ENCODE data around the gene KLHL26.
"Not testable (repeated sequence)": the region's sequence is repeated elsewhere in the genome, so short reads cannot be mapped to it uniquely, and the experiment has no call there.

The KLHL26 gene, protein sequence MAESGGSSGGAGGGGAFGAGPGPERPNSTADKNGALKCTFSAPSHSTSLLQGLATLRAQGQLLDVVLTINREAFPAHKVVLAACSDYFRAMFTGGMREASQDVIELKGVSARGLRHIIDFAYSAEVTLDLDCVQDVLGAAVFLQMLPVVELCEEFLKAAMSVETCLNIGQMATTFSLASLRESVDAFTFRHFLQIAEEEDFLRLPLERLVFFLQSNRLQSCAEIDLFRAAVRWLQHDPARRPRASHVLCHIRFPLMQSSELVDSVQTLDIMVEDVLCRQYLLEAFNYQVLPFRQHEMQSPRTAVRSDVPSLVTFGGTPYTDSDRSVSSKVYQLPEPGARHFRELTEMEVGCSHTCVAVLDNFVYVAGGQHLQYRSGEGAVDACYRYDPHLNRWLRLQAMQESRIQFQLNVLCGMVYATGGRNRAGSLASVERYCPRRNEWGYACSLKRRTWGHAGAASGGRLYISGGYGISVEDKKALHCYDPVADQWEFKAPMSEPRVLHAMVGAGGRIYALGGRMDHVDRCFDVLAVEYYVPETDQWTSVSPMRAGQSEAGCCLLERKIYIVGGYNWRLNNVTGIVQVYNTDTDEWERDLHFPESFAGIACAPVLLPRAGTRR

GRCh38 chr19:18636969-18637629 is at the start of gene KLHL26:
Gene KLHL26 (plus strand): TSS chr19:18637028. CDS start chr19:18637055, 27 bp downstream.
- DNase-seq: no peak

DNA sequence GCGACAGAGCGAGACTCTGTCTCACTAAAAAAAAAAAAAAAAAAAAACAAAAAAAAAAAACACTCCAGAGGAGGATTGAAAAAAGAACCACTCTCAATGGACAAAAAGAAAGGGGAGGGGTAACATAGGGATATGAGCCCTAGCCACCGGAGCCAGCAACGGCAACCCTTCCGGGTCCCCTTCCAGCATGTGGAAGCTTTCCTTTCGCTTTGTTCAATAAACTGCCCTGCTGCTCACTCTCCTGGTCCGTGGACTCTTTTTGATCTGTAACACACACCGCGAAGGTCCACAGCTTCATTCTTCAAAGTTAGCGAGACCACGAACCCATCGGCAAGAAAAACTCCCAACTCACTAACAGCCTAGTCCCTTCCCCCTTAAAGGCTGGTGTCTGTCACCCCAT is 49.3 kb upstream of the KLHL26 start:
- DNase-seq: no peak

DNA sequence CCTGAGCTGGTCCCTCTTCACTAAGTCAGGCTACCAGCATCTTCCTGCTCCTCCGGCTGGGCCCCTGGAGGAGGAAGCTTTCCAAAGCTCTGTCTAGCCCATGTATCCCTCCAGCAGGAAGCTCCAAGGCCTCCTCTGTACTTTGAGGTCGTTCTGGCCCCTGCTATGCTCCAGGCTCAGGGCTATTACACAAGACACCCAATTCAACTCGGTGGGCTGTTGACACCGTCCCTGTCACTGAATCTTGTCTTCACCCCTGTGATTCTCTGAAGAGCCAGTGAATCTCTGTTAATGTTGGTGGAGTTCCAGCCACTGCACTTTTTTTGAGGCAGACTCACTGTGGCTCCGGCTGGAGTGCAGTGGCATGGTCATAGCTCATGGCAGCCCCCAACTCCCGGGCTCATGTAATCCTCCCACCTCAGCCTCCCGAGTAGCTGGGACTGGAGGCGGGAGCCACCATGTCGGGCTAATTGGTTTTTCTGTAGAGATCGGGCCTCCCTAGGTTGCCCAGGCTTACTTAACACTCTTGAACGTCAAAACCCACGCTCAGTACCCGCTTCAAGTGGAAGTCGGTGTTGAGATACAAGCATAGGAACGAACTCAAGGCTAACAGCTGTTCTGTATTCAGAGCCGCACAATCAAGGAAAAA is 48.7 kb upstream of the KLHL26 start:
- no peak for DNase-seq

DNA sequence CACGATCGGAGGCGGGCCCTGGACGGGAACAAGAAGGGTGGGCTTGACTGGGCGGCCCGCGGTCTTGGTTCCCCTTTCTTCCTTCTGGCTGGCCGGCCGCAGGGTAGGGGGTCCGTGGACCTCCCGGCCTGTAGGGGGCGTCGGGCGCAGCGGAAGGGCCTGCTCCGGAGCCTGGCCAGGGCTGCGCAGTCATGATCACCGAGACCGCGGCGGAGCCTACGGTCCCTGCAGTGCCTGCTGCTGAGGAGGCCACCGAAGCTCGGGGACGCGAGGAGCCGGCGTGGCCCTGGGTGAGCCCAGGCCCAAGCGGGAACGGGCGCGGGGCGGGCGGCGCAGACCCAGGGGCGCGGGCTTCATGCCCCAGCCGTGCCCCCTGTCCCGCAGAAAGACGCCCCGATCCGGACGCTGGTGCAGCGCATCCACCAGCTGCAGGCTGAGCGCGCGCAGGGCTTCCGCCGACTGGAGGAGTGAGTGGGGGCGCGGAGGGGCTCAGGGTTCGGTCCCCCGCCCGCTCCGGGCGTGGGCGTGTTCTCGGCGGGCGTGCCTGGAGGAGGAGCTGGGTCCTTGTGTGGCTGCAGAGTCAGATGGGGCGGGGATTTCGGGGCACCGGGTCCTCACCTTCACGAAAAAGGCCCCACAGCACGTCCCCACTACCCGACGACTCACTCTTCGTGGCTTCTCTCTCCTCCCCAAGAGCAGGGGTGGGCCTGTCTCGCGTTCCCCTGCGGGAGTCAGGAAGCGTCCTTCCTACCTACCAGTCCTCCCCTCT is 48.0 kb upstream of the KLHL26 start, which contains the start of gene REX1BD:
TSS of gene REX1BD (plus strand) at position 188 of the 769 bp plus-strand sequence. CDS start at position 192, 4 bp downstream.
- DNase-seq: peak; percentile 76

- DNase-seq: peak; percentile 93
These were observed 47.2 kb upstream of the KLHL26 start for GRCh38 chr19:18589380-18590272.

DNA sequence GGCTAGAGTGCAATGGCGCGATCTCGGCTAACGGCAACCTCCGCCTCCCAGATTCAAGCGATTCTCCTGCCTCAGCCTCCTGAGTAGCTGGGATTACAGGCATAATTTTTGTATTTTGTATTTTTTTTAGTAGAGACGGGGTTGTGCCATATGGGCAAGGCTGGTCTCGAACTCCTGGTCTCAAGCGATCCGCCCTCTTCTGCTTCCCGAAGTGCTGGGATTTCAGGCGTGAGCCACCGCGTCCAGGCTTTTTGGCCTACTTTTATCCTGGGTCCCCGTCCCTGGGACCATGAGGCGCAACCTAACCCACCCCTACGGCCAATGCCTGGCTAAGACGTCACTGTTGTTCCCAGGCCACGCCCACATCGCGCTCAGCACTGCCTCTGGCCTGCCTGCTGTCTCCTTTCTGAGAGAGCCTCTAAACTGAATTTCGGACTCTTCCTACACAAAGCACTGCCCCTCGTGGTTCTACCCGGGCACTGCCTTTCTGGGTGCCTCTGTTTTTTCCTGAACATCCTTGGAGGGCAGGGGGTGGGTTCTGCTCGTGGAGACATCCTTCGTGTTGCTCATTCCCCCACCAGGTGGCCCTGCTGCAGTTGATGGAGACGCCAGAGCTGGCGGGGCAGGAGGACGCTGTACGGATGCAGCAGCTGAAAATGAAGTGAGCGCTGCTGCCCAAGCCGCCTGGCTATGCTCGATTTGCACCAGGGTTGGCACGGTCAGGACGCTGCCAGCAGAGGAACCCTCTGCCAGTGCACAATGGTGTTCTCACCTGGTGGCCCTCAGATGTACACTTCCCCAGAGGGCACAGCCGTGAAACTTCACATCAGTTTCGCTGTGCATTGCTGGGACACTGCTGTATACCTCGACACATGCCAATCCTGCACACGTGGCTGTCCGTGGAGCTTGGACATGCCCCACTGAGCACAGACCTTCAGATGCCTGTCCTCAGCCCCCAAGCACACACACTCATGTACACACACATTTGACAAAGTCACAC is 46.3 kb upstream of the KLHL26 start:
- DNase-seq: peak; percentile 97

DNA sequence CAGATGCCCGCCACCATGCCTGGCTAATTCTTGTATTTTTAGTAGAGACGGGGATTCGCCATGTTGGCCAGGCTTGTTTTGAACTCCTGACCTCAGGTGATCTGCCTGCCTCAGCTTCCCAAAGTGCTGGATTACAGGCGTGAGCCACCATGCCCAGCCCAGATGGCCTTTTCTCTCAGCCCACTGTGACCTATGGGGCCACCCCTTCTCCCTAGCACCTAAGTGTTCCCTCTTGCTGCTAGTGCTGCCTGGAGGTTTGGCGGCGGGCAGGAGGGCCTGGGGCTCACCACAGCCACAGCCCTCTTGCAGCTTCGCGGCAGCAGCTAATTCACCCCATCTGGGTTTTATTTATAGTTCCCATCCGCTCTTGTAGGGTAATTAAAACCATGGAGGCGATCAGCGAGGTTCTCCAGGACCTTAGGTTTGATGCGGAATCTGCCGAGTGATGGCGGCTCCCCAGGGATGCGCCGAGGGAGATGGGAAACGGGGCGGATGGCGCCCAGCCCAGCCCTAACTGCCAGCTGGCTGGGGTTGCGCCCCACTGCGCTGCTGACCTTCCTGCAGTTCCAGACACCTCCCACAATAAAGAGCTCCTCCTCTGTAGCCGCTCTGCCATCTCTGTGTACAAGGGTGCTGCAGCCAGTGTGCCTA is 45.0 kb upstream of the KLHL26 start:
- no peak for DNase-seq

DNA sequence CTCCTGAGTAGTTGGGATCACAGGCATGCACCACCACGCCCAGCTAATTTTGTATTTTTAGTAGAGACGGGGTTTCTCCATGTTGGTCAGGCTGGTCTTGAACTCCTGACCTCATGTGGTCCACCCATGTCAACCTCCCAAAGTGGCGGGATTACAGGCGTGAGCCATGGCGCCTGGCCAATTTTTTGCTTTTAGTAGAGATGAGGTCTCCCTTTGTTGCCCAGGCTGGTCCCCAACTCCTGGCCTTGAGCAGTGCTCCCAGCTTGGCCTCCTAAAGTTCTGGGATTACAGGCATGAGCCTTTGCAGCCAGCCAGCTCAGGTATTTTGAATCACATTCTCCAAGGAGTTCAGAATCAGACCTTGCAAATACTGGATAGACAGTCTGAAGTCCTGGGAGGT is 44.1 kb upstream of the KLHL26 start:
- DNase-seq: not testable (repeated sequence)

DNA sequence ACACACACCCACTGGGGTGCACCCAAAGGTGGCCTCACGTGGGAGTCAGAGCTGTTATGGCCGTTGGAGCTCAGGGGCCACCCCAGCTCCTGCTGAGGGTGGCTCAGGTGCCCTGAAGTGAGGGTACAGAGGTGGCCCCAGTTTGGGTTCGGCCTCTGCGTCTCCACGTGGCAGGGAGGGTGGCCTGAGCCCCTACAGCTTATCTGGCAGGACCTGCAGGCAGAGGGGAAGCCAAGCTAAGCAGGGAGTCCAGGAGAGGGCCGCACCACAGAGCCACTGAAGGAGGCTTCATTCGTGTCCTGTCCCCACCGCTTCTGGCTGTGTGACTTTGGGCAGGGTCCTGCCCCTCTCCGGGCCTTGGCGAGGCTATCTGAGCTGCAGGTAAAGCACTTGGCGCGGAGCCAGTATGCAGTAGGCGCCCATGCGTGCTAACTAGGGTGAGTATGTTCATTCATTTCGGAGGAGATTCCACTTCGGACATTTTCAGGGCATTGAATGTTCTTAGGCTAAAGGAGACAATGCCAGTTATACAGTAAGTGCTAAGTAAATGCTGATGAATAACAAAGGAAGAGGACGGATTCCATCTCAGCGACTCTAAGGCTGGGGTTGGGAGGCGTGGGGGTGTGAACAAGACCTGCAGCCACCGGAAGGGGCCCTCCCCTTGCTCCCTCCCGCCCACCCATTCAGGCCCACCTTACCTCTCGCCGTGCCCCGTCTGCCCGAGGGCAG is 43.3 kb upstream of the KLHL26 start:
- no peak for DNase-seq

DNA sequence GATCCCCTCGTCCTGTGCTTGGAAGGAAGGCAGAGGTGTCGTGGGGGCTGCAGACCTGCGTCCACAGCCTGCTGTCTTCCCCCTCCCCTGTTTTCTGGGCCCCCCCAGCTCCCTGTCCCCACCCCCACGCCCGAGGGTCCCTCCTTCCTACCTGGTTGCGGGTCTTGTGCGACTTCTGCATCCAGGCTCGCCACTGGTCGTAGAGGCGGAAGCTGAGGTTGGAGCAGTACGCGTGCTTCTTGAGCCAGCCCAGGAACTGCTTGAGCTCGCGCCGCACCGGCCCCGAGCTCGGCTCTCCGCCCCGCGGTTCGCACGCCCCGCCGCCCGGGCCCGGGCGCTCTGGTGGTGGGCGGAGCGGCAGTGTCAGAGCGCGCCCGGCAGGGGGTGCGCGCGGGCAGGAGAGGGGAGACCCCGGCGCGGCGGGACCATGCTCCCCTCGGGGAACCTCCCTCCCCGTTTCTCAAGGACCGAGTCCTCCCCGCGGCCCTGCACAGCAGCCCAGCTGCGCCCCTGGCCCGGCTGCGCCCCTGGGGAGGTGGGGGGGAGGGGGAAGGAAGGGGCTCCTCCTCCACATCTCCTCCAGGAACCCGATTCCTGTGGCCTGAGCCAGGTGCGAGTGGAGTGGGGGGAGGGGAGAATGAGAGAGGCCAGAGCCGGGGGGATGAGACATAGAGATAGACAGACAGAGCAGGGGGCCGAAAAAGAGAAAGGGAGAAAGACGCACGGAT is 42.6 kb upstream of the KLHL26 start:
- DNase-seq: peak; percentile 54

DNA sequence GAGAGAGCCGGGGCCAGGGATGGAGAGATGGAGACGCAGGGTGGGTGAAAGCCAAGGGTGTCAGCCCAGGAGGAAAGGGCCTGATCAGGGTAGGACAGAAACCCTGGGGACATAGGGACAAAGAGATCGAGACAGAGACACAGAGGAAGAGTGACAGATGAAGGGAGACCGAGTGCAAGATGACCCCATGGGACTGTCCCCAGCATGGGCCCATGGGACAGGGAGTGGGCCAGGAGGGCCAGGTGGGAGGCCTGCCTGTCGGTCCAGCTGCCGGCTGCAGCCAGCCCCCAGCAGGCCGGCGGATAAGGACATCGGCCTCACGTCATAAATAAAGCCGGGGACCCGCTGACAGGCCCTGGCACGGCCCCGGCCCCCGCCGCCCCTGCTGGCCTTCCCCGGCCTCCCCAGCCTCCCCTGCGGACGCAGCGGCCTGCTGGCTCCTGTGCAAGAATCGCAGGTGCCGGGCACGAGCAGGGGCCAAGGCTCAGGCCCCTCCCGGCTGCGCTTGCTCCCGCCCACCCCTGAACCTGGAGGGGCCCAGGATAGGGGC is 41.9 kb upstream of the KLHL26 start:
- DNase-seq: no peak

- no peak for DNase-seq
These were observed 41.4 kb upstream of the KLHL26 start for GRCh38 chr19:18595475-18595874.

DNA sequence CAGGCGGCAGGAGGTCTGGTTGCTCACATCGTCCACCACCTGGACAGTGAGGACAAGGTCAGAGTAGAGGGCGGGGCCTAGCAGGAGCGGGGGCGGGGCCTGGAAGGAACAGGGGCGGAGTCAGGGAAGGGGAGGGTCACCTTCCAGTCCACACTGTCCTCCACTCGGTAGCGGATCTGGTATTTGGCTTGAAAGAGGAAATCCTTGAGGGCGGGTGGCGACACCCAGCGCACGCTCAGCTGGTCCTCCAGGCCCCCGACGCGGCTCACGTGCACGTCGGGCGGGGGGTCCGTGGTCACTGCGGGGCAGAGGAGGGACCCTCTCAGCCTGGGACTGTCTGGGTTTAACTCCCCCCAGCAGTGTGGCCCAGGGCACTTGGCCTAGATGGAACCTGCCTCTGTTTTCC is 40.1 kb upstream of the KLHL26 start:
- DNase-seq: no peak

DNA sequence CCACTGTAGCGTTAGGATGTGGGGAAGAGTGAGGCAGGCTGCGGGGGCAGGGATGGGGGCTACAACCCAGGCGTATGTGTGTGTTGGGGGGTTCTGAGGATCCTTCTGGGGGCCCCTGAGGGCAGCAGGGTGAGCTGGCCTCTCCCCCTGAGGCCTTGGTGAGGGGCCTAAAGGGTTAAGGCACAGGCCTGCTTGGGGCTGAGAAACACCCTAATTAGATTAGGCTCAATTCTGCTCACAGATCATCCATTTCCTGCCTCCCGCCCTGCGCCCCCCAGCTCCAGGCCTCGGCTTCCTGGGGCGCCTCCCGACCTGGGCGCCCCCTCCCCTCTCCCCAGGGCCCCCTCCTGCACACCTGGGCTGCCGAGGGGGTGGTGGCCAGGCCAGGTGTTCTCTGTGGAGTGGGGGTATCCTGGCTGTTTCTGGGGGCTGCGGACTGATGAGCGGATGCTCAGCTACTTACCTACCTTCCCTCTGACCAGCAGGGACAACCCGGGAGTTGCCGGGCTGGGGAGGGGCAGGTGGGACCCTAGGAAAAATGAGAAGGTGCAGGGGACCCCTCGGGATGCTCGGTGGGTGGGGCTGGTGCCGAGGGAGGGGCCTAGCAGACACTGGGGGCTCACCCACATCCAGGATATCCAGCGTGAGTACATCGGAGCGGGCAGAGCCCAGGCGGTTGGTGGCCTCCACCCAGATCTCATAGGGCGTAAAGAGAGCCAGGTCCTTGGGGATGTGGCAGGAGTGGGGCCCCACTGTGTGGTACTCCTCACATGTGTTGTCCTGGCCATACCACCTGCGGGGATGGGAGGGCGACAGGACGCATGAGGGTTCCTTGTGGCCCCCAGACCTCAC is 38.8 kb upstream of the KLHL26 start:
- no peak for DNase-seq

DNA sequence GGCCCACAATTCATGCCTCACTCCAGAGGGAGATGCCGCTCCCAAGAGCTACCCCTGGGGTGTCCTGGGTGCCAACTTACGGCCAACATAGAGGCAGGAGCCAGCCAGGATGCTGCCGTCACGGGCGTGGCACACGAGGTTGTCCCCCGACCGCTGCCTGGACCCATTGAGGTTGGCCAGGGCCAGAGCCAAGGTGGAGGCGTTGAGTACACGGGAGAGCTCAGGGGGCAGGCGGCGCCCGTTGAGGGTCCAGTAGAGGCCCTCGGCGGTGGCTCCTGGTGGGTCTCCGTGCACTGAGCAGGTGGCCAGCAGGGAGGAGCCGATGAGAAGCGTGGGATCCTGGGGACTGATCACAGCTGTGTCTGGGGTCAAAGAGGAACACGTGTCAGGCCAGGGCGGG is 37.3 kb upstream of the KLHL26 start:
- DNase-seq: no peak

GRCh38 chr19:18600692-18601397 is 36.0 kb upstream of the KLHL26 start:
- DNase-seq: not testable (repeated sequence)

Data from NCI-H1105 (cell line).